Sciatic nerve (tissue), 2 donors: Measurements from ENCODE around the gene MTMR6. TPM values are rescaled to one million over a fixed set of nuclear protein-coding genes. Genes with fewer than 3 reads are reported as not detected.

ENCODE experiments used
- ATAC-seq: fragments of 200-7000 bp; cut with Tn5 transposase; one replicate; pipeline ENCODE4 v1.9.1; 2020; ENCODE audit warnings: mild to moderate bottlenecking, moderate library complexity
- DNase-seq: peaks from one replicate; pipeline ENCODE4 v3.0.0-alpha.2; 2020; ENCODE audit warnings: low spot score
- intact Hi-C: fragments of 100-400 bp; cut with DNase I; formaldehyde crosslinking; loops from one replicate; pipeline ENCODE4 v1.14.2; 2022
- total RNA-seq: library from RNA; stranded (reverse); fragmentation: NEBNext Ultra II Directional; extraction: Animal tissue kit (Norgen Biotek cat#: 25700); gene quantifications from one replicate; pipeline ENCODE4 v1.2.1, GENCODE V29; 2021
- donor health status: DM: no; HTN: no; CAD: no.
- donor health status: DM: no; HTN: no; CAD: no.

MTMR6 gene
- total RNA-seq, 1 donor from 2014 or later = 14.8 TPM

- ATAC-seq (no peak), DNase-seq (peak; percentile 19)
- intact Hi-C loops = no loop called here
These were observed 59.6 kb downstream of the MTMR6 start for GRCh38 chr13:25227690-25228089.

GRCh38 chr13:25225970-25226369 is 61.3 kb downstream of the MTMR6 start:
- ATAC-seq = no peak
- intact Hi-C loops = no loop called here
- DNase-seq = no peak

GRCh38 chr13:25224151-25224550 is 63.1 kb downstream of the MTMR6 start:
- ATAC-seq (no peak), DNase-seq (peak; percentile 8)
- intact Hi-C loops = no loop called here

GRCh38 chr13:25222740-25223139 is 64.5 kb downstream of the MTMR6 start:
- peak; percentile 25 for DNase-seq
- ATAC-seq = no peak
- intact Hi-C loops = no loop called here

- intact Hi-C loops = no loop called here
- DNase-seq (no peak), ATAC-seq (no peak)
These were observed 69.3 kb downstream of the MTMR6 start for GRCh38 chr13:25218019-25218418.

- intact Hi-C loops = no loop called here
- ATAC-seq (no peak), DNase-seq (peak; percentile 21)
These were observed 70.0 kb downstream of the MTMR6 start for GRCh38 chr13:25217023-25217885.

- intact Hi-C loops = no loop called here
- DNase-seq (no peak), ATAC-seq (no peak)
These were observed 72.1 kb downstream of the MTMR6 start for GRCh38 chr13:25215253-25215575.

- intact Hi-C loops = no loop called here
- ATAC-seq (peak; percentile 94), DNase-seq (peak; percentile 73)
These were observed 72.6 kb downstream of the MTMR6 start for GRCh38 chr13:25214491-25215252.

- intact Hi-C loops = no loop called here
- DNase-seq (peak; percentile 40), ATAC-seq (no peak)
These were observed 73.6 kb downstream of the MTMR6 start for GRCh38 chr13:25213715-25214114.

- intact Hi-C loops = no loop called here
- no peak for ATAC-seq
- peak; percentile 42 for DNase-seq
These were observed 76.3 kb downstream of the MTMR6 start for GRCh38 chr13:25210842-25211569.

- no peak for ATAC-seq
- intact Hi-C loops = no loop called here
- DNase-seq = peak; percentile 10
These were observed 79.9 kb downstream of the MTMR6 start for GRCh38 chr13:25207291-25207810.

GRCh38 chr13:25204863-25205262 is 82.4 kb downstream of the MTMR6 start:
- intact Hi-C loops = no loop called here
- DNase-seq = no peak
- ATAC-seq = no peak

- ATAC-seq (no peak), DNase-seq (peak; percentile 18)
These were observed 84.1 kb downstream of the MTMR6 start for GRCh38 chr13:25203127-25203740.

GRCh38 chr13:25200783-25201182 is 86.5 kb downstream of the MTMR6 start:
- DNase-seq (no peak), ATAC-seq (no peak)
- intact Hi-C loops = no loop called here

More at GRCh38 chr13:25203127-25203740, 84.1 kb downstream of the MTMR6 start:
- intact Hi-C loops = no loop called here

GRCh38 chr13:25198647-25199046 is 88.6 kb downstream of the MTMR6 start:
- intact Hi-C loops = no loop called here

GRCh38 chr13:25196971-25197370 is 90.3 kb downstream of the MTMR6 start:
- intact Hi-C loops = no loop called here
- no peak for ATAC-seq
- no peak for DNase-seq

More at GRCh38 chr13:25198647-25199046, 88.6 kb downstream of the MTMR6 start:
- DNase-seq (no peak), ATAC-seq (no peak)
